HUES48 (cell line): ENCODE results near the gene TEAD1.
A peak's percentile ranks its signal among the peaks of the same experiment; 100 is the strongest.

ENCODE experiments used
- H3K27ac ChIP-seq: one replicate; pipeline ENCODE4 v1.7.0; 2013; ENCODE audit warnings: low read depth, low read length, inconsistent platforms
- H3K27me3 ChIP-seq: 2 replicates; pipeline ENCODE4 v1.6.1; 2013; ENCODE audit warnings: mild to moderate bottlenecking, low read length; ENCODE audit not compliant: control insufficient read depth, insufficient read depth
- H3K36me3 ChIP-seq: 2 replicates; pipeline ENCODE4 v1.6.1; 2013; ENCODE audit warnings: low read length; ENCODE audit not compliant: control insufficient read depth, insufficient read depth
- H3K4me1 ChIP-seq: 2 replicates; pipeline ENCODE4 v1.6.1; 2013; ENCODE audit warnings: mild to moderate bottlenecking, low read length; ENCODE audit not compliant: control insufficient read depth, insufficient read depth
- H3K4me3 ChIP-seq: 2 replicates; pipeline ENCODE4 v1.5.1; 2013; ENCODE audit warnings: mild to moderate bottlenecking, low read depth, low read length
- H3K9ac ChIP-seq: 2 replicates; pipeline ENCODE4 v1.6.1; 2013; ENCODE audit warnings: mild to moderate bottlenecking, low read depth, low read length, moderate library complexity
- H3K9me3 ChIP-seq: 2 replicates; pipeline ENCODE4 v1.6.1; 2013; ENCODE audit warnings: low read length; ENCODE audit not compliant: control insufficient read depth, insufficient read depth

The TEAD1 gene

DNA sequence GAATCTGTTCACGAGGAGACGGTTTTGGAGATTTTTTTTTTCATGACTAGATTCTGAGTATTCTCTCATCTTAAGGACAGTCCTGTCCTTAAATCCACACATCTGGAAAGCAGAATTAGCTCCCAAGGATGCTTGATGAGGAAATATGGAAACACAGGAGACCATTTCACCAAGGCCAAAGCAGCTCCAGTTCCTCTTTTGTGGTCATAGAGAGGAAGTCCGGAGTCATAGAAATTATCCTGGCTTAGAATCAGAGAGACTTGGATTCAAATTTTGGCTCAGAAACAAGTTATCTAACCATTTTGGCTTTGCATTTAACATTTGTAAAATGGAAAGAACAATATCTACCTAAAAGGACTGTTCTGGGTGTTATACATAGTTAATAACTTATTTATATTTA is 7.3 kb upstream of the TEAD1 start:
- Histone ChIP-seq H3K4me3 (no peak overlapping the region), H3K9me3 (no peaks in the 10 kb centered on the region), H3K36me3 (no peaks in the 10 kb centered on the region), H3K27ac (no peak overlapping the region), H3K27me3 (no peaks in the 10 kb centered on the region), H3K9ac (no peak overlapping the region), H3K4me1 (no peaks in the 10 kb centered on the region)

DNA sequence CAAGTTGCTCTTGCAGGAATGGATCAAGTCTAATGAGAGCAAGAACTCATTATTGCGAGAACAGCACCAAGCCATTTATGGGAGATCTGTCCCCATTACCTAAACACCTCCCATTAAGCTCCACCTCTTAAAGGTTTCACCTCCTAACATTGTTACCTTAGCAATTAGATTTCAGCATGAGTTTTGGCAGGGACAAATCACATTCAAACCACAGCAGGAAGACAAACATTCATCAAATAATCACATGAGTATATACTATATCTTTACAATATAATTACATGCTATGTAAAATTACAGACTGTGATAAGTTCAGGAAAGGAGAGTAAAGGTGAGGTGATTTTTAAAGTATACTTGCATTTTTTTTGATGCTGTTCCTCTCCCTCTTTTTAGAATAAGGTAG is 6.6 kb upstream of the TEAD1 start:
- Histone ChIP-seq H3K9ac (no peak overlapping the region), H3K27ac (no peak overlapping the region), H3K9me3 (no peaks in the 10 kb centered on the region), H3K4me1 (no peaks in the 10 kb centered on the region), H3K36me3 (no peaks in the 10 kb centered on the region), H3K27me3 (no peaks in the 10 kb centered on the region), H3K4me3 (no peak overlapping the region)

DNA sequence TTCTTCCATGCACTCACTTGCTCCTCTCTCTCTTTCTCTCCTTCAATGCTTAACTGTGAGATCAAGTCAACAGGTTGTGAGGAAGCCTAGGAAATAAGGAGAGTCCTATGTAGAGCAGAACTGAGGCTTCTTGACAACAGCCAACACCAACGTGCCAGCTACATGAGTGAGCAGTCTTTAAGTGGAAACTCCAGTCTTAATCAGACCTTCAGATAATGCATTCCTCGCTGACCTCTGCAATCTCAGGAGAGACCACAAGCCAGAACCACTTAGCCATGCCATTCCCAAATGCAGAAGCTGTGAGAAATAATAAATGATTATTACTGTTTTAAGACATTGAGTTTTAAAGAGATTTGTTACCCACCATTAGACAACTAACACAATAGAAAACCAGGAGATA is 6.1 kb upstream of the TEAD1 start:
- no peaks in the 10 kb centered on the region for H3K36me3 ChIP-seq
- no peaks in the 10 kb centered on the region for H3K4me1 ChIP-seq
- no peak overlapping the region for H3K27ac ChIP-seq
- H3K9ac ChIP-seq, result no peak overlapping the region
- H3K9me3 ChIP-seq, result no peaks in the 10 kb centered on the region
- H3K4me3 ChIP-seq, result no peak overlapping the region
- peaks cover 1% of the 10 kb centered on the region for H3K27me3 ChIP-seq

DNA sequence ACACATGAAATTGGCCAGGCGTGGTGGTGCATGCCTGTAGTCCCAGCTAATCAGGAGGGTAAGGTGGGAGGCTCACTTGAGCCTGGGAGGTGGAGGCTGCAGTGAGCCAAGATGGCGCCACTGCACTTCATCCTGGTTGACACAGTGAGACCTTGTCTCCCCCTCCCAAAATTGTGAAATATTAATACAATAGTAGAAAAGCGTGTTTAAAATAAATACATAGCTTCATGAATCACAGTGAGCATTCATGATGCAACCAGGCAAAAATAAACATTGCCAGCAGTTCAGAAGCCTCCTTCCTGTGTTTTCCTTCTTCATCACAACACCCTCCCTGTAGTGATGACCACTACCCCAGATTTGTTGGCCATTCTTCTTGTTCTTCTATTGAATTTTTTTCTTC is 4.3 kb upstream of the TEAD1 start:
- no peaks in the 10 kb centered on the region for H3K36me3 ChIP-seq
- no peak overlapping the region for H3K27ac ChIP-seq
- H3K4me1 ChIP-seq, result 0 out of 2 replicates have a peak, but pooled peaks cover 3% of the 10 kb centered on the region
- peaks cover 7% of the 10 kb centered on the region for H3K27me3 ChIP-seq
- H3K9me3 ChIP-seq, result no peaks in the 10 kb centered on the region
- no peak overlapping the region for H3K4me3 ChIP-seq
- no peak overlapping the region for H3K9ac ChIP-seq

DNA sequence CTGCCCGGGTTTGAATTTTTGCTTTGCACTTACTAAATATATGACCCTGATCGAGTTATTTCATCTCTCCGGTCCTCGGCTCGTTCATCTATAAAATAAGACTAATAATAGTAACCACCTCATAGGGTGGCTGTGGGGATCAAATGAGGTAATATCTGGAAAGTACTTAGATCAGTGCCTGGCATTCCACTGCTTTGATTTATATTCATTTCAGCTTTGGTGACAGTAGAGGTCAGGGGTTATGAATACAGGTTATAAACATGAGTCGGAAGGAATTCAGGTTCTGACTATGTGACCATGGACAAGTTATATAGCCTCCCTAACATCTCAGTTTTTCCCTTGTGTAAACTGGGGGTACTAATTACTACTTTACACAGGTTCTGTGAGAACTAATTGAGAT is 2.9 kb upstream of the TEAD1 start:
- H3K27me3 ChIP-seq, result peaks cover 7% of the 10 kb centered on the region
- H3K4me3 ChIP-seq, result no peak overlapping the region

DNA sequence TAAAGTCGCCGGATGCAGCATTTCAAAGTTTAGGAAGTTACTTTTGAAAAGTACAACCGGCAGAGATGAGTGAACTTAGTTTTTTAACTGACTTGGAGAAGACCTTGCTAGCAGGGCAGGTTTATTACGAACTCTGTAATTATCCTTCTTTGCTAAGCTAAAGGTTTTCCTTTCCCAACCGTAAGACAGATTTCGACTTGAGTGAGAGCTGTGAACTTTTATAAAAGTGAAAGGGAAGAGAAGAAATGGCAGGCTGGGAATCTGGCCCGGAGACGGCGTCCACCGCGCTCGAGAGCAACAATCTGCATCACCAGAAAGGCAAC is 659 bp upstream of the TEAD1 start:
- H3K4me3 ChIP-seq, result peak overlapping the region; percentile 75
- peak overlapping the region; percentile 68 for H3K27ac ChIP-seq
- peaks cover 27% of the 10 kb centered on the region for H3K4me1 ChIP-seq
- peaks cover 6% of the 10 kb centered on the region; the same call in 1 of the 2 replicates for H3K36me3 ChIP-seq
- H3K9me3 ChIP-seq, result no peaks in the 10 kb centered on the region
- peak overlapping the region; percentile 74 for H3K9ac ChIP-seq
- H3K27me3 ChIP-seq, result peaks cover 11% of the 10 kb centered on the region

More for the DNA sequence above, 2.9 kb upstream of the TEAD1 start:
- Histone ChIP-seq H3K9ac (no peak overlapping the region), H3K27ac (no peak overlapping the region), H3K4me1 (peaks cover 6% of the 10 kb centered on the region; the same call in 1 of the 2 replicates), H3K36me3 (no peaks in the 10 kb centered on the region), H3K9me3 (no peaks in the 10 kb centered on the region)

DNA sequence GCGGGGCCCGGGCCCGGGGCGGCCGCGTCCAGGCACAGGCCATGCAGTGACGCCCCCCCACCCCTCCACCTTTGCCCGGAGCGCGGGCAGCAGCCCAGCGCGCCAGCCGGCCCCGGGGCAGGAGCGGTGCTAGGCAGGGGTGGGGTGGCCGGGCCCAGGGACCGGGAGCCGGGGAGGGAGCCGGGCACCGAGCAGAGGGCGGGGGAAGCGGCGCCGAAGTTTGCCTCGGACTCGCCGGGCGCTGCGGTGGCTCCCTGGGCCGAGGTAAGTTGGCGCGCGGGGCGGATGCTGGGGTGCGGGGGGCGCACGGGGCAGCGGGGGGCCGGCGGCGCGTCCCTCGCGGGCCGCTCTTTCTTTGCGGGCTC is 332 bp downstream of the TEAD1 start:
- H3K9ac ChIP-seq, result peak overlapping the region; percentile 69; the same call in 1 of the 2 replicates

DNA sequence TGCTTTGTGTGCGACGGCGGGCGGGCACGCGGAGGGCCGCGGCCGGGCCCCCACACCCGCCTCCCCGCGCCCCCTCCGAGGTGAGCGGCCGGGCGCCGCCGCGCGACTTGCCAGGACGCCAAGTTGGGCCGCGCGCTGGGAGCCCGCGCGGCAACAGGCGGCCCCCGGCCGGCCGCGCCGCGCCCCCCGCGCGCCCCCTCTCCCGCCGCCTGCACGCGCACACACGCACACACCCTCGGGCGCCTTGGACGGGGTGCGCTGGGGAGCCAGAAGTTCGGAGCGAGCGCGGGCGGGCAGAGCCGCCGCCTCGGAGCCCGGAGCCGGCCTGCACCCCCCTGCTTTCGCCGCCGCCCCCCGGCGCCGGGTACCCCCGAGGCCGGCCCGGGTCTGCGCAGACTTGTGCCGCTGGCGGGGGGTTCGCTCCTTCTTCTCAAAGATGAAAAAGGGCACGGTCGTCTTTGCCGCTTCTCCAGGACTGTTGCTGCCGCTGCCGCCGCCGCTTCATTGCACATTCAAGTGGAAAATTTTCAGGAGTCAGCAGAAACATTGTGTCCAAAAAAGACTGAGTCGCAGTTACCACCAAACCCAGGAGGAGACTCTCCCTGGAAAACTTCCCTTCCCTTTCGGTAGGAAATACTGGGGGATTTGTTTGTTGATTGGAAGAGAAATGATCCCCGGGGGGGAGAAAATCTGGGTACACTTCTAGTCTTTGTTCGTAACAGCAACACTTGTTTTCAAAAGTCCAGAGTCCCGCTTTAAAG is 895 bp downstream of the TEAD1 start:
- Histone ChIP-seq H3K27ac (peak overlapping the region; percentile 90), H3K4me1 (peaks cover 43% of the 10 kb centered on the region), H3K4me3 (peak overlapping the region; percentile 75), H3K36me3 (peaks cover 6% of the 10 kb centered on the region; the same call in 1 of the 2 replicates), H3K9me3 (no peaks in the 10 kb centered on the region), H3K9ac (peak overlapping the region; percentile 84), H3K27me3 (peaks cover 14% of the 10 kb centered on the region)

More for the DNA sequence above, 332 bp downstream of the TEAD1 start:
- peaks cover 14% of the 10 kb centered on the region for H3K27me3 ChIP-seq
- H3K9me3 ChIP-seq, result no peaks in the 10 kb centered on the region
- H3K36me3 ChIP-seq, result peaks cover 6% of the 10 kb centered on the region; the same call in 1 of the 2 replicates
- H3K27ac ChIP-seq, result peak overlapping the region; percentile 90
- peak overlapping the region; percentile 75; the same call in 1 of the 2 replicates for H3K4me3 ChIP-seq
- H3K4me1 ChIP-seq, result peaks cover 37% of the 10 kb centered on the region

DNA sequence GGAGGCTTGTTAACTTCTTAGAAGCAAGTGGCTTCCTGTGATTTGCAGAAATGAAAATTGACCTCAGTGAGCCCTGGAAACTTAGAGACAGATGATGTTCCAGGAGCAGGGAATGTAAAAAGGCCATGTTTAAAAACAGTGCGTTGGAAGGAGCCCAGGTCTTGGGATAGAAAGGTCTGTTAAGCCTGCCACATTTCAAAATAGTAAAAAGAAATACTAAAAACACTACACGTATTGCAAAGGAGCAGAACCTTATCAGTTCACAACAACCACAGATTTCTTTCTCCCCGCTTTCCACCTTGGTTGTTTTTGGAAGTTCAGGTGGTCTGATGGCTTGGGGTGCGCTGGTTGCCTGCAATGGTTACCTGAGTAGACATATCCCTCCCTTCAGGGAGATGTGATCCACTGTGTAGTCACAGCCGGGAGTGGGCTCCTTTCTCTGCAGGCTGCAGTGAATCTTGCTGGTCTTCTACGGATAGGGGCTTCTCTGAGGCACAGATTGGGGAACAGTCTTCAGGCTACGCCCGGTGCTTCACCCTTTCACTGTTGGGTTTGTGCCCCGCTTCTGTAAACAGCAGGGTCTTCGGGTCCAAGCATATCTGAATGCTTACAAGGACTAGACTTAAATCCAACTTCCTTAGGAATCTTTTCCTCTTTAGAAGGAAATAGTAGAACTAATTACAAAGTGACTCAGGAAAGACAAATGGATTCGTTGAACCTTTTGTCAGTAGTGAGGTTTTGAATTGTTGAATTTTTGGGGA is 1.9 kb downstream of the TEAD1 start:
- Histone ChIP-seq H3K27ac (peak overlapping the region; percentile 90), H3K9ac (peak overlapping the region; percentile 84), H3K36me3 (peaks cover 6% of the 10 kb centered on the region; the same call in 1 of the 2 replicates), H3K27me3 (peaks cover 14% of the 10 kb centered on the region), H3K9me3 (no peaks in the 10 kb centered on the region), H3K4me3 (peak overlapping the region; percentile 75), H3K4me1 (peaks cover 48% of the 10 kb centered on the region)

DNA sequence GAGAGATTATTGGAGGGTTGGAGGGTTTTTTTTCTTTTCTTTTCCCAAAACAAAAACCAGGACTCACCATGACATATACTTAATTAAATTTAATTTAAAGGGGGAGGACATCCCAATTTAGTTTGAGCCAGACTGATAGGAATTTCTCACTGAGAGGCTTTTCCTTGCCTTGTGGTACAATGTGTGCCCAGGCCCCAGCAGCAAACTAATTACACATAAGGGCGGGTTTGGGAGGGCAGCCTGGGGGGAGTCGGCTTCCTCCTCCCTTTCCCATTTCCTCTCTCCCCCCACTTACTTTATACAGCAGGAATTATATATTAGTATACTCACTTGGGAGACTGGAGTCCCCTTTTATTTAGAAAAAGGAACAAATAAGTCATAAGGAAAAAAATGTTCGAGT is 2.9 kb downstream of the TEAD1 start:
- no peak overlapping the region for H3K9ac ChIP-seq
- H3K27ac ChIP-seq, result peak overlapping the region; percentile 16
- peaks cover 14% of the 10 kb centered on the region for H3K27me3 ChIP-seq
- H3K36me3 ChIP-seq, result peaks cover 6% of the 10 kb centered on the region; the same call in 1 of the 2 replicates
- H3K9me3 ChIP-seq, result no peaks in the 10 kb centered on the region
- peaks cover 58% of the 10 kb centered on the region for H3K4me1 ChIP-seq
- peak overlapping the region; percentile 75 for H3K4me3 ChIP-seq

DNA sequence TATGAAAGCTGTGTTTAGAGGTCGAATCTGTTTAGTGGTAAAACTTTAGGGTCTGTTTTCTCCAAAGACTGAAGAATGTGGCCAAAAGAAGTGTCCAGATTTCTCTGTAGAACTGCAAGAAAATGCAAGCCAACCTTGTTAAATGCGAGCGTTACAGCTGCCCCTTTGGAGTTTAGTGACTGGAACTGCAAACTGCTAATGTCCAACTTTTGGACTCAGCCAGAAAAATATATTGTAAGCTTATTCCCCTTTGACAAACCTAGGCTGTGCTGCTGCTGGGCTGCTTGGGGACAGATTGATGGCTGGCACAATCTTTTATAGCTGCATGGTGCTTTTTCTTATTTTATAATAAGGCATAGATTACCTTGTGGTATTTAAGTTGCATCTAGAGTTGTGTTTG is 3.9 kb downstream of the TEAD1 start:
- H3K9me3 ChIP-seq, result no peaks in the 10 kb centered on the region
- H3K36me3 ChIP-seq, result peaks cover 6% of the 10 kb centered on the region; the same call in 1 of the 2 replicates
- peak overlapping the region; percentile 26; the same call in 1 of the 2 replicates for H3K4me3 ChIP-seq
- H3K27me3 ChIP-seq, result peaks cover 23% of the 10 kb centered on the region
- no peak overlapping the region for H3K27ac ChIP-seq
- peaks cover 68% of the 10 kb centered on the region for H3K4me1 ChIP-seq
- H3K9ac ChIP-seq, result no peak overlapping the region
